OCI-LY1 (cell line): ENCODE results near the gene PTPRA.

Experiments used
- CTCF ChIP-seq: fragments of 200-600 bp; sonication (generic), shearing (Covaris generic); IDR thresholded peaks from 2 replicates; pipeline ENCODE4 v1.5.1; 2017; ENCODE audit warnings: mild to moderate bottlenecking, antibody characterized with exemption, low read length, moderate library complexity, mixed read lengths
- EZH2 ChIP-seq: fragments of 200-600 bp; sonication (generic), shearing (Covaris generic); IDR thresholded peaks from 2 replicates; pipeline ENCODE4 v1.8.0; 2017; ENCODE audit warnings: borderline replicate concordance, mixed run types, mild to moderate bottlenecking, antibody characterized with exemption, low read length, moderate library complexity, mixed read lengths

- TF ChIP-seq CTCF (no peak), EZH2 (no peak)
Observed at GRCh38 chr20:3071610-3072529, 198.6 kb downstream of the PTPRA start, which contains the start of gene OXT.
